ENCODE measurements around the gene KCNJ6. TPM values are rescaled to one million over a fixed set of nuclear protein-coding genes. Genes with fewer than 3 reads are reported as not detected.

Gene KCNJ6
- polyA plus RNA-seq, 1 of the 3 experiments (the other 2 are of a cell fraction) = not detected

DNA sequence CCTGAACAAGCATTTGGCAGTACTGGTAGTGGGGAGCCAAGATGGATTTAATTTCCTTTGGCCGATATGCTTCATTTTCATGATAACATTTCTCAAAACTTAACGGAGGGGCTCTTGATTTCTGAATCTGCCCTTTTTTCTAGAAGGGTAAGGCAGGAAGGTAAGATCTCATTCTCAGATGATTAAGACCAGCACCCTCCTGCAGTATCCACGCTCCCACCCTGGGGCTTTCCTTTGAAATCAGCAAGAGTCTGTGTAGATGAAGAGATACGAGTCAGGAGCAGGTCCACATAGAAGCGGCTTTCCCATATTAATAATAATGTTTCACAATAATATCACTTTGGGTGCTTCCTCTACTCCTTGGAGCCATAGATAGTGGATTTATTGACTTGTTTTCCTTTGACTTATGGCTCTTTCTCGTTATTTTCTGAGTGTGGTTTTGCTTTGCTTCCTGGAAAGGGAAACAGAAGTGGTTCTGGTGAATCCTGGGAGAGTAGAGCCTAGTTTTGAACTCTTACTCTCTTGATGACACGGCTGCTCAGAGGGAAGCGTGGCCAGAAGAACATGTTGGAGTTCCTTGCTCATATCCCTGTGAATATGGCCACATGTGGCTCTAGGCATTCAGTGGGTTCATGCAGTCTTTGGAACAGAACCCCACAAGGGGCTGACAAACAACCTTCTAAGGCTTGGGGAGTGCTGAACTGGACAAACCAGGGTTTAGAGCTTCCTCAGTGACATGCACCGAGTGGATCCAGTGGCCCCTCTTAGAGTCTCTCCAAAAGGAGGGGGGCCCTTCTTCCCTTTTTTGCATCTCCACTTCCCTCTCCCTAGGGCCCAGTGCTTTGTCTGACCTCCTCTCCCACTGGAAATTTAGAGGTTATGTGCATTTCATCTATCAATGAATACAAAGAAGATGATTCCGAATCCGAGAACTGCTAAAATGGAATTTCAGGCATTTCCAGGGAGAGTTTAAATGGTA is 354.0 kb downstream of the KCNJ6 start:
- Histone ChIP-seq H3K27ac (ENCODE audit: low read depth in 2 of 2, low read length in 1 of 2) (no peak overlapping the region), H4K20me1 (ENCODE audit: insufficient read depth) (no peaks in the 10 kb centered on the region), H3K4me3 (ENCODE audit: low read depth in 2 of 2, low read length in 1 of 2) (no peak overlapping the region), H3F3A (replicated peaks; ENCODE audit: insufficient read depth) (peaks cover 12% of the 10 kb centered on the region), H3K4me2 (no peak overlapping the region), H3K9ac (no peak overlapping the region), H3K36me3 (replicated peaks in 1 of 2; ENCODE audit: control insufficient read depth in 1 of 2, insufficient read depth in 2 of 2, low read length in 1 of 2) (no peaks in the 10 kb centered on the region), H3K79me2 (ENCODE audit: insufficient read depth) (no peaks in the 10 kb centered on the region), H2AFZ (ENCODE audit: low read depth) (no peak overlapping the region), H3K9me2 (no peaks in the 10 kb centered on the region), H3K27me3 (ENCODE audit: insufficient read depth) (no peaks in the 10 kb centered on the region), H3K9me3 (no peaks in the 10 kb centered on the region), H3K4me1 (ENCODE audit: control insufficient read depth in 1 of 2, insufficient read depth in 2 of 2, low read depth in 1 of 2, low read length in 1 of 2) (peaks cover 7 to 20% of the 10 kb centered on the region in 2 experiments; a peak in 2 of 4 replicates)
- ChIA-PET POLR2A (no interaction called here), CTCF (interaction anchor here (1.0 to 2.9 kb wide), 2 partner anchors 11 to 98 kb away, joined by 3 to 8 read pairs; no protein-coding TSS in a partner anchor)
- TF ChIP-seq, protein P1, sequence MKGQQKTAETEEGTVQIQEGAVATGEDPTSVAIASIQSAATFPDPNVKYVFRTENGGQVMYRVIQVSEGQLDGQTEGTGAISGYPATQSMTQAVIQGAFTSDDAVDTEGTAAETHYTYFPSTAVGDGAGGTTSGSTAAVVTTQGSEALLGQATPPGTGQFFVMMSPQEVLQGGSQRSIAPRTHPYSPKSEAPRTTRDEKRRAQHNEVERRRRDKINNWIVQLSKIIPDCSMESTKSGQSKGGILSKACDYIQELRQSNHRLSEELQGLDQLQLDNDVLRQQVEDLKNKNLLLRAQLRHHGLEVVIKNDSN (IDR thresholded peaks at IDR 0.05; ENCODE audit: borderline replicate concordance, low read depth) = no peak
- TF ChIP-seq, protein P2, sequence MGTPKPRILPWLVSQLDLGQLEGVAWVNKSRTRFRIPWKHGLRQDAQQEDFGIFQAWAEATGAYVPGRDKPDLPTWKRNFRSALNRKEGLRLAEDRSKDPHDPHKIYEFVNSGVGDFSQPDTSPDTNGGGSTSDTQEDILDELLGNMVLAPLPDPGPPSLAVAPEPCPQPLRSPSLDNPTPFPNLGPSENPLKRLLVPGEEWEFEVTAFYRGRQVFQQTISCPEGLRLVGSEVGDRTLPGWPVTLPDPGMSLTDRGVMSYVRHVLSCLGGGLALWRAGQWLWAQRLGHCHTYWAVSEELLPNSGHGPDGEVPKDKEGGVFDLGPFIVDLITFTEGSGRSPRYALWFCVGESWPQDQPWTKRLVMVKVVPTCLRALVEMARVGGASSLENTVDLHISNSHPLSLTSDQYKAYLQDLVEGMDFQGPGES (IDR thresholded peaks at IDR 0.05; ENCODE audit: low read depth, low read length) = no peak
- TF ChIP-seq, protein P3, sequence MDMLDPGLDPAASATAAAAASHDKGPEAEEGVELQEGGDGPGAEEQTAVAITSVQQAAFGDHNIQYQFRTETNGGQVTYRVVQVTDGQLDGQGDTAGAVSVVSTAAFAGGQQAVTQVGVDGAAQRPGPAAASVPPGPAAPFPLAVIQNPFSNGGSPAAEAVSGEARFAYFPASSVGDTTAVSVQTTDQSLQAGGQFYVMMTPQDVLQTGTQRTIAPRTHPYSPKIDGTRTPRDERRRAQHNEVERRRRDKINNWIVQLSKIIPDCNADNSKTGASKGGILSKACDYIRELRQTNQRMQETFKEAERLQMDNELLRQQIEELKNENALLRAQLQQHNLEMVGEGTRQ (IDR thresholded peaks at IDR 0.05; ENCODE audit: borderline replicate concordance, low read depth, low read length) = no peak
- no peak for TF ChIP-seq RFX5 (IDR thresholded peaks at IDR 0.05; ENCODE audit: low read length)
- no peak for TF ChIP-seq EP300 (IDR thresholded peaks at IDR 0.05; ENCODE audit: borderline replicate concordance in 1 of 2, low read depth in 1 of 2, low read length in 1 of 2)
- TF ChIP-seq, protein P4, sequence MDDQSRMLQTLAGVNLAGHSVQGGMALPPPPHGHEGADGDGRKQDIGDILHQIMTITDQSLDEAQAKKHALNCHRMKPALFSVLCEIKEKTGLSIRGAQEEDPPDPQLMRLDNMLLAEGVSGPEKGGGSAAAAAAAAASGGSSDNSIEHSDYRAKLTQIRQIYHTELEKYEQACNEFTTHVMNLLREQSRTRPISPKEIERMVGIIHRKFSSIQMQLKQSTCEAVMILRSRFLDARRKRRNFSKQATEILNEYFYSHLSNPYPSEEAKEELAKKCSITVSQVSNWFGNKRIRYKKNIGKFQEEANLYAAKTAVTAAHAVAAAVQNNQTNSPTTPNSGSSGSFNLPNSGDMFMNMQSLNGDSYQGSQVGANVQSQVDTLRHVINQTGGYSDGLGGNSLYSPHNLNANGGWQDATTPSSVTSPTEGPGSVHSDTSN (IDR thresholded peaks at IDR 0.05) = no peak
- TF ChIP-seq ELF1 (IDR thresholded peaks at IDR 0.05) = no peak
- no peak for TF ChIP-seq EZH2phosphoT487 (IDR thresholded peaks at IDR 0.05; ENCODE audit: borderline replicate concordance, low read depth)
- no peak for TF ChIP-seq RCOR1 (IDR thresholded peaks at IDR 0.05; ENCODE audit: low read length)
- WGBS (ENCODE audit: low lambda C conversion rate) = 79% methylated on average over 11 of the region's 11 CpGs
- DNase-seq = no peak

DNA sequence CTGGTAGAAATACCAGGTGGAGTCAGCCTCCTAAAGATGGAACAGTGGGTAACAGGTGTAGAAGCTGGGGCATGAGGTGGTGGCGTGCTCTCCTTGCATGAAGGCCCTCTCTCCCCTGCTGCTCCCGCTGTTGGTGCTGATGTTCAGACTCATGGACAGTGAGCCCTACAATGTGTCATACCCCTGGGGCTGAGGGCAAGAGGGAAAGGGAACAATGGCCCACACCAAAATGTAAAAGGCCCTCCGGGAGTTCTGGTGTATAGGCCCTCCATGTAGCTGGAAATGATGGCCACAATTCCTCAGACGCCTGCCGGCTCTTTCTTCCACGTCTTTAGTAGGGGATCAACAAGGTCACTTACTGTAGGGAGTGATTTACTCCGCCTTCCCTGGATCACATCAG is 354.8 kb downstream of the KCNJ6 start:
- no peak overlapping the region for H3K4me3 ChIP-seq (ENCODE audit: low read depth in 2 of 2, low read length in 1 of 2)
- CTCF ChIA-PET = no interaction called here
- WGBS (ENCODE audit: low lambda C conversion rate) = 95% methylated on average over 7 of the region's 7 CpGs

More for the DNA sequence above, 354.8 kb downstream of the KCNJ6 start:
- no peaks in the 10 kb centered on the region for H4K20me1 ChIP-seq (ENCODE audit: insufficient read depth)
- no peak overlapping the region for H3K4me2 ChIP-seq
- no peak overlapping the region for H3K27ac ChIP-seq (ENCODE audit: low read depth in 2 of 2, low read length in 1 of 2)
- H3K36me3 ChIP-seq (replicated peaks in 1 of 2; ENCODE audit: control insufficient read depth in 1 of 2, insufficient read depth in 2 of 2, low read length in 1 of 2) = no peaks in the 10 kb centered on the region
- POLR2A ChIA-PET = no interaction called here
- H3K79me2 ChIP-seq (ENCODE audit: insufficient read depth) = no peaks in the 10 kb centered on the region
- peaks cover 12% of the 10 kb centered on the region for H3F3A ChIP-seq (replicated peaks; ENCODE audit: insufficient read depth)
- no peaks in the 10 kb centered on the region for H3K27me3 ChIP-seq (ENCODE audit: insufficient read depth)
- no peak overlapping the region for H3K9ac ChIP-seq
- no peak for TF ChIP-seq FOXM1 (IDR thresholded peaks at IDR 0.05; ENCODE audit: low read depth)
- TF ChIP-seq, protein P1 (IDR thresholded peaks at IDR 0.05; ENCODE audit: borderline replicate concordance, low read depth) = no peak
- no peak for TF ChIP-seq JUND (IDR thresholded peaks at IDR 0.05)
- TF ChIP-seq, protein P3 (IDR thresholded peaks at IDR 0.05; ENCODE audit: borderline replicate concordance, low read depth, low read length) = no peak
- no peak for TF ChIP-seq ELF1 (IDR thresholded peaks at IDR 0.05)
- no peaks in the 10 kb centered on the region for H3K9me2 ChIP-seq
- DNase-seq = no peak
- no peaks in the 10 kb centered on the region for H3K9me3 ChIP-seq
- H2AFZ ChIP-seq (ENCODE audit: low read depth) = no peak overlapping the region
- H3K4me1 ChIP-seq (ENCODE audit: control insufficient read depth in 1 of 2, insufficient read depth in 2 of 2, low read depth in 1 of 2, low read length in 1 of 2) = peaks cover 7 to 20% of the 10 kb centered on the region in 2 experiments; a peak in 2 of 4 replicates
